NCI-H1105 treated with DMSO at 0.1 percent for 48 hours (cell line): ENCODE data around the gene TMEM131.
"Not testable (repeated sequence)": the region's sequence is repeated elsewhere in the genome, so short reads cannot be mapped to it uniquely, and the experiment has no call there.

Experiments used
- DNase-seq: peaks from one replicate; lab custom pipeline; 2025; lab: John Stamatoyannopoulos, UW

TMEM131 gene

GRCh38 chr2:97956753-97957152 lies 39.0 kb downstream of the TMEM131 start:
- DNase-seq, result not testable (repeated sequence)

GRCh38 chr2:97953853-97954252 lies 41.9 kb downstream of the TMEM131 start:
- no peak for DNase-seq

GRCh38 chr2:97952357-97952756 lies 43.4 kb downstream of the TMEM131 start:
- DNase-seq, result no peak

GRCh38 chr2:97951155-97951680 lies 44.5 kb downstream of the TMEM131 start:
- DNase-seq, result no peak

GRCh38 chr2:97950329-97951154 lies 45.2 kb downstream of the TMEM131 start:
- DNase-seq, result no peak

- DNase-seq, result no peak
These were observed 46.8 kb downstream of the TMEM131 start for GRCh38 chr2:97948926-97949325.

GRCh38 chr2:97945791-97946190 lies 50.0 kb downstream of the TMEM131 start:
- no peak for DNase-seq

- DNase-seq, result no peak
These were observed 58.9 kb downstream of the TMEM131 start for GRCh38 chr2:97936881-97937280.

- peak; percentile 82 for DNase-seq
These were observed 59.5 kb downstream of the TMEM131 start for GRCh38 chr2:97936199-97936598.

- peak; percentile 37 for DNase-seq
These were observed 60.0 kb downstream of the TMEM131 start for GRCh38 chr2:97935719-97936161.

GRCh38 chr2:97932975-97933662 lies 62.6 kb downstream of the TMEM131 start:
- DNase-seq, result no peak

- DNase-seq, result no peak
These were observed 63.9 kb downstream of the TMEM131 start for GRCh38 chr2:97931858-97932225.

GRCh38 chr2:97931118-97931857 lies 64.5 kb downstream of the TMEM131 start:
- DNase-seq, result no peak

- no peak for DNase-seq
These were observed 67.2 kb downstream of the TMEM131 start for GRCh38 chr2:97928591-97928990.

GRCh38 chr2:97926946-97927345 lies 68.8 kb downstream of the TMEM131 start:
- no peak for DNase-seq

GRCh38 chr2:97924194-97924593 lies 71.6 kb downstream of the TMEM131 start:
- no peak for DNase-seq

GRCh38 chr2:97919858-97920257 lies 75.9 kb downstream of the TMEM131 start:
- no peak for DNase-seq

- DNase-seq, result no peak
These were observed 76.9 kb downstream of the TMEM131 start for GRCh38 chr2:97918818-97919217.

- not testable (repeated sequence) for DNase-seq
These were observed 78.1 kb downstream of the TMEM131 start for GRCh38 chr2:97917668-97918067.

- DNase-seq, result no peak
These were observed 81.0 kb downstream of the TMEM131 start for GRCh38 chr2:97914691-97915213.

GRCh38 chr2:97913846-97914245 lies 81.9 kb downstream of the TMEM131 start:
- no peak for DNase-seq

GRCh38 chr2:97911922-97912575 lies 83.7 kb downstream of the TMEM131 start:
- DNase-seq, result no peak
